HUES48 (cell line): Measurements from ENCODE around the gene C11orf68.

Experiments used
- H3K27ac ChIP-seq: one replicate; pipeline ENCODE4 v1.7.0; 2013; ENCODE audit warnings: low read depth, low read length, inconsistent platforms
- H3K27me3 ChIP-seq: 2 replicates; pipeline ENCODE4 v1.6.1; 2013; ENCODE audit warnings: mild to moderate bottlenecking, low read length; ENCODE audit not compliant: control insufficient read depth, insufficient read depth
- H3K36me3 ChIP-seq: 2 replicates; pipeline ENCODE4 v1.6.1; 2013; ENCODE audit warnings: low read length; ENCODE audit not compliant: control insufficient read depth, insufficient read depth
- H3K4me1 ChIP-seq: 2 replicates; pipeline ENCODE4 v1.6.1; 2013; ENCODE audit warnings: mild to moderate bottlenecking, low read length; ENCODE audit not compliant: control insufficient read depth, insufficient read depth
- H3K4me3 ChIP-seq: 2 replicates; pipeline ENCODE4 v1.5.1; 2013; ENCODE audit warnings: mild to moderate bottlenecking, low read depth, low read length
- H3K9ac ChIP-seq: 2 replicates; pipeline ENCODE4 v1.6.1; 2013; ENCODE audit warnings: mild to moderate bottlenecking, low read depth, low read length, moderate library complexity
- H3K9me3 ChIP-seq: 2 replicates; pipeline ENCODE4 v1.6.1; 2013; ENCODE audit warnings: low read length; ENCODE audit not compliant: control insufficient read depth, insufficient read depth

C11orf68 gene

GRCh38 chr11:65921876-65922275, 3.0 kb upstream of the C11orf68 start:
- Histone ChIP-seq H3K27me3 (no peaks in the 10 kb centered on the region), H3K9ac (no peak overlapping the region), H3K4me1 (0 out of 2 replicates have a peak, but pooled peaks cover 6% of the 10 kb centered on the region), H3K36me3 (peaks cover 22% of the 10 kb centered on the region), H3K27ac (no peak overlapping the region), H3K4me3 (no peak overlapping the region), H3K9me3 (no peaks in the 10 kb centered on the region)

- Histone ChIP-seq H3K36me3 (peaks cover 22% of the 10 kb centered on the region), H3K27me3 (no peaks in the 10 kb centered on the region), H3K9ac (no peak overlapping the region), H3K4me1 (0 out of 2 replicates have a peak, but pooled peaks cover 8% of the 10 kb centered on the region), H3K4me3 (no peak overlapping the region), H3K9me3 (no peaks in the 10 kb centered on the region), H3K27ac (no peak overlapping the region)
Measured at GRCh38 chr11:65921033-65921555, 2.2 kb upstream of the C11orf68 start.

GRCh38 chr11:65920372-65920802, 1.5 kb upstream of the C11orf68 start:
- H3K36me3 ChIP-seq, result peaks cover 22% of the 10 kb centered on the region
- H3K4me1 ChIP-seq, result peaks cover 13% of the 10 kb centered on the region; the same call in 1 of the 2 replicates
- no peak overlapping the region for H3K9ac ChIP-seq
- no peak overlapping the region for H3K27ac ChIP-seq
- H3K27me3 ChIP-seq, result no peaks in the 10 kb centered on the region
- no peaks in the 10 kb centered on the region for H3K9me3 ChIP-seq
- H3K4me3 ChIP-seq, result peak overlapping the region; percentile 82

GRCh38 chr11:65919573-65920371, 910 bp upstream of the C11orf68 start:
- Histone ChIP-seq H3K4me3 (peak overlapping the region; percentile 82), H3K9me3 (no peaks in the 10 kb centered on the region), H3K4me1 (peaks cover 13% of the 10 kb centered on the region; the same call in 1 of the 2 replicates), H3K27ac (peak overlapping the region; percentile 61), H3K36me3 (peaks cover 22% of the 10 kb centered on the region), H3K9ac (no peak overlapping the region), H3K27me3 (no peaks in the 10 kb centered on the region)

- peaks cover 13% of the 10 kb centered on the region; the same call in 1 of the 2 replicates for H3K4me1 ChIP-seq
- H3K27me3 ChIP-seq, result no peaks in the 10 kb centered on the region
- peak within 1 kb of the TSS; percentile 91 for H3K27ac ChIP-seq
- H3K36me3 ChIP-seq, result peaks cover 22% of the 10 kb centered on the region
- H3K9me3 ChIP-seq, result no peaks in the 10 kb centered on the region
- peak within 1 kb of the TSS; percentile 88 for H3K4me3 ChIP-seq
- peak within 1 kb of the TSS; percentile 92 for H3K9ac ChIP-seq
Measured at GRCh38 chr11:65919141-65919572, 295 bp upstream of the C11orf68 start, which contains the start of gene DRAP1. TSS of gene DRAP1 (plus strand) at chr11:65919426. CDS start at chr11:65919502, 76 bp downstream.

GRCh38 chr11:65917434-65918210, 1.2 kb downstream of the C11orf68 start:
- H3K9me3 ChIP-seq, result no peaks in the 10 kb centered on the region
- H3K36me3 ChIP-seq, result peaks cover 16% of the 10 kb centered on the region
- H3K4me3 ChIP-seq, result peak overlapping the region; percentile 88
- H3K4me1 ChIP-seq, result peaks cover 13% of the 10 kb centered on the region; the same call in 1 of the 2 replicates
- no peaks in the 10 kb centered on the region for H3K27me3 ChIP-seq
- H3K9ac ChIP-seq, result no peak overlapping the region; the same call in 1 of the 2 replicates
- no peak overlapping the region for H3K27ac ChIP-seq

- H3K36me3 ChIP-seq, result peaks cover 10% of the 10 kb centered on the region
- H3K9ac ChIP-seq, result no peak overlapping the region
- H3K4me3 ChIP-seq, result no peak overlapping the region
- H3K9me3 ChIP-seq, result no peaks in the 10 kb centered on the region
- no peak overlapping the region for H3K27ac ChIP-seq
- H3K4me1 ChIP-seq, result peaks cover 14% of the 10 kb centered on the region; the same call in 1 of the 2 replicates
- no peaks in the 10 kb centered on the region for H3K27me3 ChIP-seq
Measured at GRCh38 chr11:65917077-65917433, 1.8 kb downstream of the C11orf68 start.

GRCh38 chr11:65916391-65916790, 2.5 kb downstream of the C11orf68 start:
- H3K27ac ChIP-seq, result peak overlapping the region; percentile 85
- H3K36me3 ChIP-seq, result peaks cover 7% of the 10 kb centered on the region
- H3K4me3 ChIP-seq, result no peak overlapping the region
- H3K27me3 ChIP-seq, result no peaks in the 10 kb centered on the region
- H3K9me3 ChIP-seq, result no peaks in the 10 kb centered on the region
- peaks cover 16% of the 10 kb centered on the region; the same call in 1 of the 2 replicates for H3K4me1 ChIP-seq
- no peak overlapping the region for H3K9ac ChIP-seq

- Histone ChIP-seq H3K4me3 (no peak overlapping the region), H3K27ac (peak overlapping the region; percentile 85), H3K36me3 (peaks cover 6% of the 10 kb centered on the region), H3K27me3 (no peaks in the 10 kb centered on the region), H3K4me1 (peaks cover 16% of the 10 kb centered on the region; the same call in 1 of the 2 replicates), H3K9ac (0 out of 2 replicates have a peak overlapping the region, but pooled peaks have one; percentile 18), H3K9me3 (no peaks in the 10 kb centered on the region)
Measured at GRCh38 chr11:65915821-65916251, 3.0 kb downstream of the C11orf68 start.

GRCh38 chr11:65915101-65915820, 3.6 kb downstream of the C11orf68 start:
- no peak overlapping the region for H3K9ac ChIP-seq
- H3K4me1 ChIP-seq, result peaks cover 16% of the 10 kb centered on the region; the same call in 1 of the 2 replicates
- no peaks in the 10 kb centered on the region for H3K9me3 ChIP-seq
- H3K36me3 ChIP-seq, result peaks cover 3% of the 10 kb centered on the region; the same call in 1 of the 2 replicates
- no peaks in the 10 kb centered on the region; the same call in 1 of the 2 replicates for H3K27me3 ChIP-seq
- peak overlapping the region; percentile 85 for H3K27ac ChIP-seq
- no peak overlapping the region for H3K4me3 ChIP-seq
